GM12878 (cell line): Measurements from ENCODE around the gene C22orf42. TPM values are rescaled to one million over a fixed set of nuclear protein-coding genes. Genes with fewer than 3 reads are reported as not detected.

ENCODE experiments used
- ATAC-seq: fragments of 200-7000 bp; cut with Tn5 transposase; 3 replicates; pipeline ENCODE4 v1.9.1; 2020; ENCODE audit warnings: mild to moderate bottlenecking, moderate library complexity
- Bru-seq: library from RNA; stranded (reverse); fragments of 400-500 nt; gene quantifications from one replicate; lab custom pipeline; 2021; lab: Mats Ljungman, UMichigan
- BruChase-seq, 2 experiments: library from RNA; stranded (reverse); fragments of 400-500 nt; gene quantifications; one replicate each; lab custom pipeline; 2021; lab: Mats Ljungman, UMichigan
- BruUV-seq: library from RNA; stranded (reverse); fragments of 400-500 nt; replicated peaks from 2 replicates; lab custom pipeline; 2021; lab: Mats Ljungman, UMichigan
- CTCF ChIA-PET: fragments of 300-600 bp; sonication (Branson Sonifier 250); formaldehyde crosslinking; extraction: SDS; loops from one replicate; lab custom pipeline; 2021; ENCODE audit warnings: inconsistent platforms; lab: Yijun Ruan, JAX
- POLR2A ChIA-PET: fragments of 350-600 bp; formaldehyde crosslinking; extraction: SDS; loops from one replicate; lab custom pipeline; 2021; ENCODE audit warnings: inconsistent platforms; lab: Charles Lee
- RAD21 ChIA-PET: fragments of 300-600 bp; sonication (Branson Sonifier 250); formaldehyde crosslinking; loops from one replicate; lab custom pipeline; 2023; ENCODE audit warnings: antibody characterized with exemption; ENCODE audit not compliant: unreplicated experiment; lab: Charles Lee
- SMC1A ChIA-PET: fragments of 300-600 bp; sonication (Branson Sonifier 250); formaldehyde crosslinking; loops from one replicate; lab custom pipeline; 2023; ENCODE audit not compliant: unreplicated experiment, uncharacterized antibody; lab: Charles Lee
- DNase-seq: peaks from one replicate; pipeline ENCODE4 v3.0.0-alpha.2; 2011; ENCODE audit warnings: low read depth, low spot score
- FAIRE-seq: peaks from 3 replicates; lab custom pipeline; 2011; peaks lifted over from hg19 to GRCh38; lab: Jason Lieb, UNC
- H2AFZ ChIP-seq: 2 replicates; pipeline ENCODE4 v1.6.0; 2011; ENCODE audit warnings: low read depth, low read length, control low read depth; ENCODE audit not compliant: control insufficient read depth
- H3K27ac ChIP-seq: 2 replicates; pipeline ENCODE4 v1.5.1; 2011; ENCODE audit warnings: control low read depth; ENCODE audit not compliant: control insufficient read depth, insufficient read depth
- H3K27me3 ChIP-seq, 2 experiments: replicated peaks in 1 of 2; 2 replicates each; pipeline versions ENCODE4 v1.6.0 to v1.6.1; 2011; ENCODE audit warnings: low read length in 1 of 2; ENCODE audit not compliant: control insufficient read depth in 2 of 2, insufficient read depth in 2 of 2
- H3K36me3 ChIP-seq, 2 experiments: 2 replicates each; pipeline ENCODE4 v1.5.1; 2011; ENCODE audit warnings: low read length in 1 of 2; ENCODE audit not compliant: control insufficient read depth in 2 of 2, insufficient read depth in 2 of 2
- H3K4me1 ChIP-seq: 2 replicates; pipeline ENCODE4 v1.6.1; 2011; ENCODE audit warnings: mild to moderate bottlenecking, low read length, moderate library complexity, mixed read lengths; ENCODE audit not compliant: control insufficient read depth, insufficient read depth
- H3K4me2 ChIP-seq: 2 replicates; pipeline ENCODE4 v1.6.0; 2011; ENCODE audit warnings: control low read depth; ENCODE audit not compliant: control insufficient read depth, insufficient read depth
- H3K4me3 ChIP-seq: fragments of 200-600 bp; sonication (generic); 2 replicates; pipeline ENCODE4 v1.5.1; 2016
- H3K79me2 ChIP-seq: 2 replicates; pipeline ENCODE4 v1.6.0; 2011; ENCODE audit warnings: low read length; ENCODE audit not compliant: control insufficient read depth, insufficient read depth
- H3K9ac ChIP-seq: 2 replicates; pipeline ENCODE4 v1.8.0; 2011; ENCODE audit warnings: low read length, control low read depth, mixed read lengths; ENCODE audit not compliant: control insufficient read depth, insufficient read depth
- H3K9me3 ChIP-seq: replicated peaks from 3 replicates; pipeline ENCODE4 v1.5.1; 2011; ENCODE audit warnings: mild to moderate bottlenecking, low read length; ENCODE audit not compliant: control insufficient read depth, insufficient read depth
- H4K20me1 ChIP-seq: 2 replicates; pipeline ENCODE4 v1.6.0; 2011; ENCODE audit not compliant: control insufficient read depth, insufficient read depth
- CHD1 ChIP-seq: IDR thresholded peaks from 2 replicates; pipeline ENCODE4 v1.6.1; 2012; ENCODE audit warnings: low read depth, low read length, improper control_type of control experiment
- IKZF1 ChIP-seq: fragments of 450-650 bp; conservative IDR thresholded peaks from 2 replicates; pipeline ENCODE4 v1.6.1; 2017; ENCODE audit warnings: antibody characterized with exemption, mild to moderate bottlenecking
- LARP7 ChIP-seq: fragments of 450-650 bp; IDR thresholded peaks from 2 replicates; pipeline ENCODE4 v1.6.1; 2017; ENCODE audit warnings: mild to moderate bottlenecking
- NFXL1 ChIP-seq: fragments of 450-650 bp; IDR thresholded peaks from 2 replicates; pipeline ENCODE4 v1.6.1; 2017; ENCODE audit warnings: antibody characterized with exemption, mild to moderate bottlenecking, borderline replicate concordance
- NR2F1 ChIP-seq: fragments of 450-650 bp; conservative IDR thresholded peaks from 2 replicates; pipeline ENCODE4 v1.6.1; 2017; ENCODE audit warnings: mild to moderate bottlenecking
- RUNX3 ChIP-seq: IDR thresholded peaks from 2 replicates; pipeline ENCODE4 v1.6.1; 2012; ENCODE audit warnings: low read length, inconsistent platforms
- YY1 ChIP-seq: IDR thresholded peaks from 2 replicates; pipeline ENCODE4 v1.6.1; 2011; ENCODE audit warnings: low read depth, mild to moderate bottlenecking, low read length
- ZBED1 ChIP-seq: IDR thresholded peaks from 2 replicates; pipeline ENCODE4 v1.6.1; 2016; ENCODE audit warnings: borderline replicate concordance
- ZBTB33 ChIP-seq: fragments of 450-650 bp; IDR thresholded peaks from 2 replicates; pipeline ENCODE4 v1.6.1; 2017; ENCODE audit warnings: mild to moderate bottlenecking
- ZBTB4 ChIP-seq: fragments of 450-650 bp; formaldehyde crosslinking; IDR thresholded peaks from 2 replicates; pipeline ENCODE4 v1.4.0; 2022; ENCODE audit warnings: mild to moderate bottlenecking, moderate library complexity
- WGBS: methylation state at CpG from one replicate; pipeline ENCODE4 v1.1.6; 2016; ENCODE audit warnings: low lambda C conversion rate; ENCODE audit not compliant: insufficient replicate concordance, insufficient coverage; ENCODE audit errors: missing lambda C conversion rate; 5-methylcytosine and 5-hydroxymethylcytosine counted together
- in situ Hi-C: fragments of 300-500 bp; cut with MboI; formaldehyde crosslinking; loops from 9 replicates; pipeline ENCODE4 v1.14.3; 2018; ENCODE audit warnings: mixed read lengths
- intact Hi-C: fragments of 100-400 bp; cut with micrococcal nuclease; formaldehyde crosslinking; loops from one replicate; pipeline ENCODE4 v1.14.2; 2022; ENCODE audit not compliant: unreplicated experiment
- long read RNA-seq, 2 experiments: library from polyadenylated mRNA; unstranded; transcript quantifications; one replicate each; pipeline ENCODE4 v2.0.0, GENCODE V29; 2019 to 2020
- polyA minus RNA-seq, 3 experiments: library from RNA; depleted of rRNA, polyadenylated mRNA; stranded (reverse); fragments of >200 nt; gene quantifications; 2 replicates each; pipeline ENCODE4 v1.2.3, GENCODE V29; 2011
- polyA plus RNA-seq, 11 experiments: library from polyadenylated mRNA; depleted of rRNA in 4 of 11; unstranded in 6 of 11; stranded (reverse) in 5 of 11; fragments of >200 nt; fragmentation: Nextera tagmentation in 4 of 11; fragmentation: Illumina TruSeq in 1 of 11; extraction: Ambion mirVana in 4 of 11; extraction: Trizol in 1 of 11; gene quantifications; 1 replicate in 1 of 11; 2 replicates in 10 of 11; pipeline versions ENCODE4 v1.2.1 to v1.2.3, GENCODE V29; 2011 to 2016; ENCODE audit warnings: inconsistent platforms in 2 of 11, missing spikeins in 2 of 11, low read depth in 1 of 11
- total RNA-seq, 4 experiments: library from RNA; depleted of rRNA in 3 of 4; stranded (reverse); fragments of >200 nt in 3 of 4; fragmentation: Illumina TruSeq in 1 of 4; extraction: Trizol in 1 of 4; gene quantifications; 2 replicates each; pipeline versions ENCODE4 v1.2.1 to v1.2.3, GENCODE V29; 2013 to 2021
- TF ChIP-seq, protein P1 (sequence below): fragments of 450-650 bp; formaldehyde crosslinking; IDR thresholded peaks from 2 replicates; pipeline ENCODE4 v1.4.0; 2020; ENCODE audit warnings: mild to moderate bottlenecking, moderate library complexity

C22orf42 gene, protein sequence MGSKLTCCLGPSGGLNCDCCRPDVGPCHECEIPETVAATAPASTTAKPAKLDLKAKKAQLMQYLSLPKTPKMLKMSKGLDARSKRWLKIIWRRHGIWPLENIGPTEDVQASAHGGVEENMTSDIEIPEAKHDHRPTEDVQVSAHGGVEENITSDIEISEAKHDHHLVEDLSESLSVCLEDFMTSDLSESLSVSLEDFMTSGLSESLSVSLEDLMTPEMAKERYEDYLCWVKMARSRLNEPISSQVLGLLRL
- not detected in 2 replicates for total RNA-seq (2013; cell fraction: nucleolus; rRNA removed)
- not detected in 2 replicates for total RNA-seq (2014; rRNA removed)
- total RNA-seq (2014; rRNA removed; fragmentation: Illumina TruSeq; extraction: Trizol), result not detected in 2 replicates
- not detected in 2 replicates for total RNA-seq (2021)
- not detected for polyA plus RNA-seq (2011; ENCODE audit: low read depth)
- not detected in 2 replicates for polyA plus RNA-seq (2011; rRNA removed)
- not detected in 2 replicates for polyA plus RNA-seq (2011; cell fraction: cytosol; rRNA removed)
- polyA plus RNA-seq (2011; cell fraction: nucleus; rRNA removed), result not detected in 2 replicates
- polyA plus RNA-seq (2012), result not detected in 2 replicates
- polyA plus RNA-seq (2014; fragmentation: Illumina TruSeq; extraction: Trizol), result not detected in 2 replicates
- polyA plus RNA-seq (2014; fragmentation: Nextera tagmentation; extraction: Ambion mirVana), result not detected
- not detected in 2 replicates for polyA plus RNA-seq (2014; rRNA removed)
- polyA plus RNA-seq (2016; fragmentation: Nextera tagmentation; extraction: Ambion mirVana), result not detected
- polyA minus RNA-seq (2011; rRNA and poly(A)+ RNA removed), result not detected in 2 replicates
- not detected in 2 replicates for polyA minus RNA-seq (2011; cell fraction: cytosol; rRNA and poly(A)+ RNA removed)
- polyA minus RNA-seq (2011; cell fraction: nucleus; rRNA and poly(A)+ RNA removed), result not detected in 2 replicates
- not detected for Bru-seq, nascent RNA
- not detected for BruChase-seq, experiment 1, labeled RNA remaining after a 6-hour chase
- not detected for BruChase-seq, experiment 2, labeled RNA remaining after a 2-hour chase
- long read RNA-seq, experiment 1, result 0 reads
- long read RNA-seq, experiment 2, result 0 reads

DNA sequence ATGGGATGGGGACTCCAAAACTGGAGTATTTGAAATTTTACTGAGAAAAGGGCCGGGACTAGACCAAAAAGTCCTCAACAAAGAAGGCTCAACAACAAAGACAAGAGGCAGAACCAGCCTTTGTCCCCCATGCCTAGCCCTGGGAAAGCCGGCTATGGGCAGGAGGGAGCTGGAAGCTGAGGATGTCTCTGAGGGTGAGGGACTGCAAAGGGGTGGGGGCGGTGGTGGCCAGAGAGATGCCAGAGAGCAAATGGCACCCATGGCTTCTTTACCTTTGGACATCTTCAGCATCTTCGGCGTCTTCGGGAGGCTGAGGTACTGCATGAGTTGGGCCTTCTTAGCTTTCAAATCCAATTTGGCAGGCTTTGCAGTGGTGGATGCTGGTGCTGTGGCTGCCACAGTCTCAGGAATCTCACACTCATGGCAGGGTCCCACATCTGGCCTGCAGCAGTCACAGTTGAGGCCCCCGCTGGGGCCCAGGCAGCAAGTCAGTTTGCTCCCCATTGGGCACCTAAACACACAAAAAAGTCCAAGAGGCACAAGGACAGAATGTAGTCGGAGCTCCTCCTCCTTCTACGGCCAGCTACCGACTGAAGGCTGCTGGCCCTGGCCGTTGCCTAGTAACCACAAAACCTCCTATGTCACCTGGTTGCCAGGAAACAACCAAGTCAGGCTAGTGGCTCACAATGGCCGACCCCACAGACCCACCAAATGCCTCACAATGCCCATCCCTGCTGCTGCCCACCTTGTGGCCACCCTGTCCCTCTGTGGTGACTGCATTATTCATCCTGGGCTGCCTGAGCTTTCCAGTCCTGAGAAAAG lies at the start of gene C22orf42:
Gene C22orf42, minus strand, starts transcription at position 592 of the 822 bp plus-strand sequence. Its CDS starts 88 bp downstream, at position 504.
- ATAC-seq (no peak), DNase-seq (no peak), FAIRE-seq (no peak)
- SMC1A ChIA-PET, result no interaction called here
- Histone ChIP-seq H3K4me1 (no peaks in the 10 kb centered on the region), H3K27me3 (no peaks in the 10 kb centered on the region; a peak in 1 of 4 replicates), H3K27ac (no peak within 1 kb of the TSS), H4K20me1 (no peaks in the 10 kb centered on the region), H3K36me3 (no peaks in the 10 kb centered on the region), H3K4me2 (no peak within 1 kb of the TSS), H3K4me3 (no peak within 1 kb of the TSS), H3K9me3 (no peaks in the 10 kb centered on the region), H2AFZ (no peak within 1 kb of the TSS), H3K9ac (no peak within 1 kb of the TSS), H3K79me2 (no peaks in the 10 kb centered on the region)
- intact Hi-C loops (no loop called here), in situ Hi-C loops (no loop called here)
- POLR2A ChIA-PET, result no interaction called here
- 41% methylated on average over 12 of the region's 12 CpGs for WGBS
- CTCF ChIA-PET, result no interaction called here
- BruUV-seq, result no TSS peak
- RAD21 ChIA-PET, result no interaction called here
- TF ChIP-seq RUNX3, result no peak
- TF ChIP-seq CHD1, result no peak
- TF ChIP-seq NR2F1, result no peak
- no peak for TF ChIP-seq ZBTB33
- TF ChIP-seq LARP7, result no peak
- no peak for TF ChIP-seq ZBED1
- no peak for TF ChIP-seq NFXL1
- TF ChIP-seq IKZF1, result no peak
- no peak for TF ChIP-seq YY1
- TF ChIP-seq, protein P1, sequence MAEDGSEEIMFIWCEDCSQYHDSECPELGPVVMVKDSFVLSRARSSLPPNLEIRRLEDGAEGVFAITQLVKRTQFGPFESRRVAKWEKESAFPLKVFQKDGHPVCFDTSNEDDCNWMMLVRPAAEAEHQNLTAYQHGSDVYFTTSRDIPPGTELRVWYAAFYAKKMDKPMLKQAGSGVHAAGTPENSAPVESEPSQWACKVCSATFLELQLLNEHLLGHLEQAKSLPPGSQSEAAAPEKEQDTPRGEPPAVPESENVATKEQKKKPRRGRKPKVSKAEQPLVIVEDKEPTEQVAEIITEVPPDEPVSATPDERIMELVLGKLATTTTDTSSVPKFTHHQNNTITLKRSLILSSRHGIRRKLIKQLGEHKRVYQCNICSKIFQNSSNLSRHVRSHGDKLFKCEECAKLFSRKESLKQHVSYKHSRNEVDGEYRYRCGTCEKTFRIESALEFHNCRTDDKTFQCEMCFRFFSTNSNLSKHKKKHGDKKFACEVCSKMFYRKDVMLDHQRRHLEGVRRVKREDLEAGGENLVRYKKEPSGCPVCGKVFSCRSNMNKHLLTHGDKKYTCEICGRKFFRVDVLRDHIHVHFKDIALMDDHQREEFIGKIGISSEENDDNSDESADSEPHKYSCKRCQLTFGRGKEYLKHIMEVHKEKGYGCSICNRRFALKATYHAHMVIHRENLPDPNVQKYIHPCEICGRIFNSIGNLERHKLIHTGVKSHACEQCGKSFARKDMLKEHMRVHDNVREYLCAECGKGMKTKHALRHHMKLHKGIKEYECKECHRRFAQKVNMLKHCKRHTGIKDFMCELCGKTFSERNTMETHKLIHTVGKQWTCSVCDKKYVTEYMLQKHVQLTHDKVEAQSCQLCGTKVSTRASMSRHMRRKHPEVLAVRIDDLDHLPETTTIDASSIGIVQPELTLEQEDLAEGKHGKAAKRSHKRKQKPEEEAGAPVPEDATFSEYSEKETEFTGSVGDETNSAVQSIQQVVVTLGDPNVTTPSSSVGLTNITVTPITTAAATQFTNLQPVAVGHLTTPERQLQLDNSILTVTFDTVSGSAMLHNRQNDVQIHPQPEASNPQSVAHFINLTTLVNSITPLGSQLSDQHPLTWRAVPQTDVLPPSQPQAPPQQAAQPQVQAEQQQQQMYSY (CRISPR knock-in tag), result no peak
- no peak for TF ChIP-seq ZBTB4 (CRISPR knock-in tag)
